HFF-Myc (cell line): ENCODE measurements around the gene CRK.

ENCODE experiments used
- DNase-seq: peaks from one replicate; pipeline ENCODE4 v3.0.0-alpha.2; 2011; ENCODE audit warnings: low read depth; ENCODE audit errors: extremely low read depth
- H3K4me3 ChIP-seq: replicated peaks from 2 replicates; pipeline ENCODE4 v1.5.1; 2011; ENCODE audit warnings: low read depth, mild to moderate bottlenecking, control low read depth, low read length
- CTCF ChIP-seq: IDR thresholded peaks from 2 replicates; pipeline ENCODE4 v1.5.1; 2012; ENCODE audit warnings: mild to moderate bottlenecking, low read depth, low read length, control low read depth; ENCODE audit errors: missing control alignments

The CRK gene

DNA sequence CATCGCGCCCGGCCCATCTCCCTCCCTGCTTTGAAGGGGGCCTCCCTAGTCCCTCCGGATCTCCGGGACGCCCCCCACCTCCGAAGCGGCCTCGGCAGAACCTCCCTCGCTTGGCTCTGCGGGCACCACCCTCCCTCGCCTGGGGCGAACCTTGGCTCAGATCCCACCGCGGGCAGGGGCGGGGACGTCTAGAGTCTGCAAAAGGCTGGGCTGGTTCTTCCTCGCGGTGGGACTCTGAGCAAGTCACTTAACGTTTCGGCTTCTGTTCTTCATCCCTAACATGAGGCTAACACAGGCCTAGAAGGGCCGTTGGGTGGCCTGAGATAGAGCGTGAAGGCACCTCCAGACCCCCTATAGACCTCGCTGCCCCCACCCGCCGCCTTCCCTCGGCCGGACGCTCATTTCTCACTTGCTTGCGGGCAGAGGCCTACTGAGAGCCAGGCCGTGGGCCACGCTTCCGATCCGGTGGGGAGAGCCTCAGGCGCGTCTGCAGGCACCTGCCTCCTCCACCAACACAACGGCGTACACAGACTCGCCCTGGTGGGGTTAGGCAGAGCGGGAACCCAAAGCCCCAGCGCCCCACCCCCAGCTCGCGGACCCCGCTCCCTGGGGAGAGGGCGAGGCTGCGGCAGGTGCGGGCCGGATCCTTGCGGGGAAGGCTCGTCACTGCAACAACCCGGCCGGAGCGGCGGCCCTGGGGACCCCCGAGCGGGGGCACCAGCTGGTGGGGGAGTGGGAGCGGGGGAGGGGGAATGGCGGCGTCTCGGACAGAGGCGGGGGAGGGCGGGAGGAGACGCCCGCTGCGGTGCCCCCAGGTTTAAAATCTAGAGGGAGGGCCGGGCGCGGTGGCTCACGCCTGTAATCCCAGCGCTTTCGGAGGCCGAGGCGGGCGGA is 31.0 kb upstream of the CRK start:
- no peak for DNase-seq
- H3K4me3 ChIP-seq: peak overlapping the region; percentile 34; the same call in 1 of the 2 replicates
- no peak for TF ChIP-seq CTCF

DNA sequence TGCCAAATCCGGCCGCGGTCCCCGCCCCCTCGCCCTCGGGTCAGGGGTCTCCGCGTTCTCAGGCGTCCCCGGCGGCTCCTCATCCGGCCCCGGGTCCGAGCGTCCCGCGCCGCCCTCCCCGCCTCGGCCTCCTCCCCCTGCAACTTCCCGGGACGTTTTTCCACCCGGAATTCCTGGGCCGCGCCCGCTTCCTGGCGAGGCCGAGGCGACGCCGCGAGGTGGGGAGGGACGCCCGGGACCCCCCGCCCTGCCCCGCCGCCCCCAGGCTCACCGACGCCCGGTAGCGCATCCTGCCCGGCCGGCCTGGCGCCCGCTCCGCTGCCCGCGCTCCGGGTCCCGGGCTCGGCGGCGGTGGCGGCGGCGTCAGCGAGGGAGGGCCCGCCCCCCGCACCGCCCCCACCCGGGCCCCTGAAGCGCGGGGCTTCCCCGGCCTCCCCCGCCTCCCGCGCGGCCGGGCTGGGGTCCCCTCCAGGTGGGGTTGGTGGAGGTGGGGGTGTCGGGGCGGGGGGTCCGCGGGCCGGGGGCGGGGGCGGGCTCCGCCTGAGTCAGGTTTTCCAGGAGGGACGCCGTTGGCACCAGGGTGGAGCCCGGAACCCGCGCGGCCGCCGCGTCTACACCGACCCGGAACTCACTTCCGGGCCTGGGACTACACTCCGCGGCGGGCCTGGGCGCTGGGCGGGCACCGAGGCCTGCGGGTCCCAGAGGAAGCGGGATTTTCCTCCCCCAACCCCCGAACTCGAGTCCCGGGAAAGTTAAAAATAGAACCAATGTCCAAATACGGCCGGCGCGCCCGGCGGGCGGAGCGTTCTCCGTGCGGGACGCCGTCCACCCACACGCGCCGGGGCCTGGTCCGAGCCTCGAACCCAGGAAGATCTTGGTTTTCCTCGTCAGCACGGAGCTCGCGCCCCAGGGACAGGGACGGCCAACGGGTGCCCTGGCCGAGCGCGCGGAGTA is 29.7 kb upstream of the CRK start:
- no peak for TF ChIP-seq CTCF
- peak overlapping the region; percentile 52 for H3K4me3 ChIP-seq
- DNase-seq: no peak

- no peak for TF ChIP-seq CTCF
- no peak for DNase-seq
- peak overlapping the region; percentile 52 for H3K4me3 ChIP-seq
Measured at GRCh38 chr17:1484676-1485422, 28.8 kb upstream of the CRK start.

GRCh38 chr17:1484060-1484535 is 28.1 kb upstream of the CRK start:
- TF ChIP-seq CTCF: no peak
- no peak overlapping the region; the same call in 1 of the 2 replicates for H3K4me3 ChIP-seq
- DNase-seq: no peak

- DNase-seq: no peak
- no peak overlapping the region for H3K4me3 ChIP-seq
- TF ChIP-seq CTCF: no peak
Measured at GRCh38 chr17:1482680-1483079, 26.6 kb upstream of the CRK start.

DNA sequence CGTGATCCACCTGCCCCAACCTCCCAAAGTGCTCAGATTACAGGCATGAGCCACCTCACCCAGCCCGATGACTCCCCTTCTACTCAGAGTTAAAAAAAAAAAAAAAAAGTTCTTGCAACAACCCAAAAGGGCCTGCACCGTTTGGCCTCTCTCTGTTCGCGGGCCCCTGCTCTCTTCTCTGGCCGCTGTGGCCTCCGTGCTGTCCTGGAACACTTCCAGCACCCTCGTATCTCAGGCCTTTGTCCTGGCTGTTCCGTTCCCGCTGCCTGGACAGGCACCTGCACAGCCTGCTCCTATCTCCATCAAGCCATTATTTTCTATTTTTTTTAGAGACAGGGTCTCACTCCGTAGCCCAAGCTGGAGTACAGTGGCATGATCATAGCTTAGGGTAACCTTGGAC is 25.7 kb upstream of the CRK start:
- no peak for DNase-seq
- TF ChIP-seq CTCF: no peak

More for the DNA sequence above, 25.7 kb upstream of the CRK start:
- no peak overlapping the region for H3K4me3 ChIP-seq
